Limb (tissue), 2 donors: ENCODE measurements around the gene SOX18.

Experiments
- DNase-seq, 2 donors: peaks; one replicate each; pipeline ENCODE4 v3.0.0-alpha.2; 2016; ENCODE audit errors: extremely low spot score in 2 of 2

SOX18 gene

DNA sequence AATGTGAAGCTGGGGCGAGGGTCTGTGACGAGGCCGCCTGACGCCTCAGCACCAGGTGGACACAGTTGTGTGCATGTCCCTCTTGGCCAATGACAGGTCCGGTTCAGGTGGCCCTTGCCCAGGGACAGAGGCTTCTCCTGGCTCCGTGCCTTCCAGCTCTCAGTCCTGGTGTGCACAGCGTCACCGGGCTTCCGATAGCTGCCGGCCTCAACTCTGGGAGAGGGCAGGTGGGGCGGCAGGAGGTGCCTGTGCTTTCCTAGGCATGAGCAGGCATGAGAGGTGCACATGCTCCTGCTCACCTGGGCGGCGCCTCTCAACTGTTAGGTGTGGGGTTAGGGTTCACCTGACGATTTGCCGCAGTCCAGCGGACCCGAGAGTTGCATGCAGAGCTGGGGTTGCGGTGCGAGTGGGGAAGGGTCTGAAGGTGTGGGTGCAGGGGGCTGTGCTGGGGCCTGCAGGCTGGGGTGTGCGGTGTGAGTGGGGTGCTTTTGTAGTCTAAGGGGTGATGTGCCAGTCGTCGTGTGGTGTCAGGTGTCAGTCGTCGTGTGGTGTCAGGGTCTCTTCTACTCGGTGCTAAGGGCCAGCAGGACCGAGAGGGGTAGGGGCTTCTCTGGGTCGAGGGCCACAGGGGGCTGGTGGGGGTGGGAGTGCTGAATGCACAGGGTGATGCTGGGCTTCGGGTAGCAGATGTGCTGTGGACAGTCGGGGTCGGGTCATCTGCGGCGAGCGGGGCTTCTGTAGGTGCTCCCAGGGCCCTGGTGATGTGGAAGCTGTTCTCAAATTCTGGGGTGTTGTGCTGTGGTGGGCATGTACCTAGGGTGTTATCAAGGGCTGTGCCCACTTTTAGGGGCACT, 3.8 kb upstream of the SOX18 start:
- no peak for DNase-seq

DNA sequence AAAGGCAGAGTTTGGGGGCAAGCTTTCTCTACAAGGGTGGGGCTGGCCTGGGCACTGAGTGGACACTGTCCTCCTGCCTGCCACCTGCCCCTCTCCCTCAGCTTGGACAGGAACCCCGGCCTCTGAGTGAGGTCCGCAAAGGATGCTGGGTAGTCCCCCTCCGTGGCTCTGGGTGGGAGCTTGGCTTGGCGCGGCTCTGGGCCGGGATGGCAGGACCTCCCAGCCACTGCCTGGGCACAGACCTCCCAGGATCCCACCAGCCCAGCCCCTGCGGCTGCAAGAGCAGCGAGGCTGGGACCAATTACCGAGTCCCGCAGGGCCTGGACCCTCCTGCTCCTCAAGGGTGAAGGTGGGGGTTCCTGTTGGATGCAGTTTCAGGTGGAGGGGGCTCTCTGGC, 2.9 kb upstream of the SOX18 start:
- no peak for DNase-seq

DNA sequence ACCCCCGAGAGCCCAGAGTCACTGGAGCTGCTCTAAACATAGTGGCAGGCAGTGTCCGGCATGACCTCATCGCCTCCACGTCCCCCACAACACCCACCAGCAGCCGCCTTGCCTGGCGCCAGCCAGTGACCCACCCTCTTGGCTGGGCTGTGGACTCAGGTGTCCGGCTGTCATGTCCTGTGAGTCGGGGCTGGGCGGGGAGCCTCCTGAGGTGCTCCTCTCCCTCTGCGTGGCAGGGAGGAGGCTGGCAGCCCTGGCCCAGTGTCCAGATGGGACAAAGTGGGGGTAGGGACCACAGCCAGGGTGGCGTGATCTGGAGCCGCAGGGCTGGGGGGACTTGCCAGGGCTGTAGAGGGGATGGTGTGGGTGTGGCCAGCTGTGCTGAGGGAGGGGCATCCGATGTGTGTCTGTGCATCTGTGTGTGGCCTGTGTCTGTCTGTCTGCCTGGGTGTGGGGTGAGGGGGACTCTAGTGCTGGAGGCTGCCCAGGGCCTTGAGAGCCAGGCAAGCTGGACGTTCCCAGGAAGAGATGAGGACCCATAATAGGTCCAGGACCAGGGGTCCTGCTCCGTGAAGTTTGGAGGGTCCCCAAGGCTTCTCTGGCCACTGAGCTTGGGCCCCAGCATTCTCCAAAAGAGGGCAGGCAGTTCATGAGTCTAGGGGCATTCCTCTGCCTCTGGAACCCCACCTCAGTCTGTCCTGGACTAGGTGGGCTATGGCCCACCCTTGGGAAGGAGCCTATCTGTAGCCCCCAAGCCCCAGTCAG, 2.3 kb upstream of the SOX18 start:
- DNase-seq = no peak

DNA sequence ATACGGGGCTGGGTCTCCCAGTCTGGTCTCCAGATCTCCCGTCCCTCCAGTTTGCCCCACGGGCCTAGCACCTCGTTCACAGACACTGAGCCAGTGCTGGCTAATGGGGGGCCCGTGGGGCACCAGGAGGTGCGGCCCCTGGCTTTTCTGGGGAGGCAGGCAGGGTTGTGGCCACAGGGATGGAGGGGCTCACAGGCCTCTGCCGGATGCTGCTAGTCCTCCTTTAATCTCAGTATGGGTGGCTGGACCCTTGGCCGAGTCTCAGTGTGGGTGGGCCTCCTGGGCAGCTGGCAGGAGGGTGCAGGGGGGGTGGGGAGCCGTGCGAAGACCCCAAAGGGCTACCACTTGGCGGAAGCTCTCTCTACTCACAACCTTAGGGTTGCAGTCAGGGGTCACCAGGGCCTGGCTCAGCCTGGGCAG, 1.6 kb upstream of the SOX18 start:
- no peak for DNase-seq

DNA sequence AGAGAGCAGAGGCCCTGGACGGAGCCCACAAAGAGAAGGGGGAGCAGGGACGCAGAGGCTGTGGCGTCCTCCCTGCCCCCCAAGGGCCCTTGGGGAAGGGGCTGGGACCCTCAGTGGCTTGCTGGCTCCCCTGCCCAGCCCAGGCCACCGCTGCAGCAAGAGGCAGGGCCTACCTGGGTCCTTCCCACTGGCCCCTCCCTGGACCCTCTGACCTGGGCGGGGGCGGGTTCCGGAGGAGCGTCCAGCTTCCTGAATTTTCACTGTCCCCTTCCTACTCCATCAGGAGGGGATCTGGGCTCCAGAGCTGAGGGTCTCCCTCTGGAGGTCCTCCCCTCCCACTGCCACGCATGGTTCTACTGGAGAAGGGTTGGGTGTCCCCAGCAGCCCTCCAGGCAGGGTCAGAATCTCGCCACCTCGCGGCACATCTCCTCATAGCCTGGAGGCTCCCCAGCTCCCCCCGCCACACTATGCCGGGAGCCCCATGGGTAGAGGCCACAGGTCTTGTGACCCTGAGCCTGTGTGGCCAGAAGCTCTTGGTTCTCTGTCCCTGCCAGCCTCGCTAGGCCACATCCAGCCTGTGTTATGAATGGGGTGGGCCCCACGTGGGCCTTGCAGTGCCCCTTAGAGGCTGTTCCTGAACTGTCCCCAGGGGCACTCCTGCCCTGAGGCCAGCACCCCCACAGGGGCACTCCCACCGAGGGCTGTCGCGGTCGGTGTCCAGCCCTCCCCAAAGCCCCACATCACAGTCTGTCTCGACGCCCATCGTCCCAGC, 1.0 kb upstream of the SOX18 start:
- DNase-seq = no peak

DNA sequence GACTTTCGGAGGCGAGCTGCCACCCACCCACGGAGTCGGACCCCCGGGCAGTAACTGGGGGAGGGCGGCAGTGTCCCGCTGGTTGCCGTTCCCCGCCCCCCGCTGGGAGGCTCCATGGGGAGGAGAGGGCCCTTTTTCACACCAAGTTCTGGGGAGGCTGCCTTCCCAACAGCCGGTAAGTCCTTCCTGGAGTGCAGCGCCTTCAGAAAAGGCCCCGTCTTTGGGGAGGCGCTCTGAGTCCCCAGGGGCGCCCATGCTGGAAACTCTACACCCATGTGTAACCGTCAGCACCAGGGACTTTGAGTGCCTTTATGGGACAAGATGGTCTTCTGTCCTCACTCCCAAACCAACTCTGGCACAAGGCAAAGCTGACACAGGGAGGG, 430 bp upstream of the SOX18 start:
- DNase-seq = peak in 1 of 2 donors; percentile 47

DNA sequence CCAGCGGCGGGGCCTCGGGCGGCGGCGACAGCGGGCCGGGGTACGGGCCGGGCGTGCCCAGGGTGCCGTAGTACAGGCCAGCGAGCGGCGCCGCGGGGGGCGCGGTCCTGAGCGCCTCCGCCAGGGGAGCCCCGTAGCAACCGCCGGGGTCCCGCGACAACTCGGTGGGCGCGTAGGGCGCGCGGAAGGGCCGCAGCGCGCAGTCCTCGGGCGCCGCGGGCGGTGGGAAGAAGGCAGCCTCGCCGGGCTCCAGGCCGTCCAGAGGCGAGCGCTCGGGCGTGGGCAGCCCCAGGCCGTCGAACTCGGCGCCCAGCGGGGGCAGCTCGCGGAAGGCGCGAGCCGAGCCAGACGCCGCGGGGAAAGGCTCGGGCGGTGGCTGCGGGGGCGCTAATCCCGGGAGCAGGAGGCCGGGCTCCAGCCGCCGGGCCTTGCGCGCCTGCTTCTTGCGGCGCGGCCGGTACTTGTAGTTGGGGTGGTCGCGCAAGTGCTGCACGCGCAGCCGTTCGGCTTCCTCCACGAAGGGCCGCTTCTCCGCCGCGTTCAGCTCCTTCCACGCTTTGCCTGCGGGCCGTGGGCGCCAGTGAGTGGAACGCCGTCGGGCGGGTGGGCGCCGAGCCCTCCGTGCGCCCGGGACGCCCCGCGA, 916 bp downstream of the SOX18 start:
- peak in 1 of 2 donors; percentile 53 for DNase-seq

DNA sequence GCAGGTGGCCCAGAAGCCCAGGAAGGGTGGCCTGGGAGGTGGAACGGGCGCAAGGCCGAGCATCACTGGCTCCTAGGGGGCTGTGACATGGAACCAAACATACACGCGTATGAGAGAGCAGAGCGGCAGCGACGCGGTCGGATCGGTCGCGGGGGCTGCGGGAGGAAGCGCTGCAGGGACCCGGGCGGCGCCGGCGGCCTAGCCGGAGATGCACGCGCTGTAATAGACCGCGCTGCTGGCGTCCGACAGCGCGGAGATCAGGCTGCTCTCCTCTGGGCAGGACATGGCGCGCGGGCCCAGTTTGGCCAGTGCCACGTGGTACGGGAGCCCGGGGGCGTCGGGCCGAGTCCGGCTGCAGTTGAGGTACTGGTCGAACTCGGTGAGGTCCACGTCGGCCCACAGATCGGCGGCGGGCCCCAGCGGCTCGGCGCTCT, 1.5 kb downstream of the SOX18 start:
- no peak for DNase-seq

DNA sequence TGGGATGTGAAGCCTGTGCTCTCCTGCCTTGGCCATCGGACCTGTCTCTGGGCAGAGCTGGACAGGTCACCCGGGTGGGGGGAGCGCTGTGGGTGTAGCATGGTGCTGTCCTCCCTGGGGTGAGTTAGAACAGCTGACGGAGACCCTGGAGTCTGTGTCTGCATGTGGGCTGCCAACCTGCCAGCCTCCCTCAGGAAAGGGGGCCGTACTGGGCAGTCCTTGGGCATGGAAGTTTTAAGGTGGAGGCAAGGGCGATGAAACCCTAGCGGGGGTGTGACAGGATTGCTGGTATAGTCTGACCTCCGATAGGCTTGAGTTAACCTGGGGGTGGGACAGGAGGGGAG, 2.4 kb downstream of the SOX18 start:
- no peak for DNase-seq

DNA sequence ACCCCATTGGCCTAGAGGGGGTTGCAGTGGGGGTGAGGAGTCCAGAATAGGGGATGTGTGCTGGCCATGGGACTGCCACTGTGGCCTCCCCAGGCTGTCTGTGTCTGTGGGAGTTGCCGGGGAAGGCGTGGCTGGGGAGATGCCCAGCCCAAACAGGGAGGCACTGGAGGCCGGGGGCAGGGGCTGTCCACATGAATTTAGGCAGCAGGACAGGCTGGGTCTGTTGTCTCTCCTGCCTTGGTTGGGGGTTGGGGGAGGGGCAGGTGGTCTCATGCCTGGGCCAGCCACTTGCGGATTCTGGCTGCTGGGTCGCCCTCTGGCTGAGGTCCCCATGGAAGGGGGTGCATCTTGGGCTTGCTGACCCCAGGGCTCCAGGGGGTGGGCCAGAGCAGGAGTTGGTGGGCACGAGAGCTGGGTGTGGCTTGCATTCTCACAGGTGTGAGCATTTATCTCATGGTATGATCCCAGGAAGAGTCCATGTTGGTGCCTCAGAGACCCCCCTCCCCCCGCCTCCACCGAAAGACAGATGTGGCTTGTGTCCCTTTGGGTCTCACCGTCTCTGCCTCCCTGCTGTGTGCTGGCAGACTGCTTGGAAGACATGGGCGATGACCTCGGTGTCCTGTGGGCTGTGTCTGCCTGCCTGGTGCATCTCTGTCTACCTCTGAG, 4.0 kb downstream of the SOX18 start:
- DNase-seq = no peak

DNA sequence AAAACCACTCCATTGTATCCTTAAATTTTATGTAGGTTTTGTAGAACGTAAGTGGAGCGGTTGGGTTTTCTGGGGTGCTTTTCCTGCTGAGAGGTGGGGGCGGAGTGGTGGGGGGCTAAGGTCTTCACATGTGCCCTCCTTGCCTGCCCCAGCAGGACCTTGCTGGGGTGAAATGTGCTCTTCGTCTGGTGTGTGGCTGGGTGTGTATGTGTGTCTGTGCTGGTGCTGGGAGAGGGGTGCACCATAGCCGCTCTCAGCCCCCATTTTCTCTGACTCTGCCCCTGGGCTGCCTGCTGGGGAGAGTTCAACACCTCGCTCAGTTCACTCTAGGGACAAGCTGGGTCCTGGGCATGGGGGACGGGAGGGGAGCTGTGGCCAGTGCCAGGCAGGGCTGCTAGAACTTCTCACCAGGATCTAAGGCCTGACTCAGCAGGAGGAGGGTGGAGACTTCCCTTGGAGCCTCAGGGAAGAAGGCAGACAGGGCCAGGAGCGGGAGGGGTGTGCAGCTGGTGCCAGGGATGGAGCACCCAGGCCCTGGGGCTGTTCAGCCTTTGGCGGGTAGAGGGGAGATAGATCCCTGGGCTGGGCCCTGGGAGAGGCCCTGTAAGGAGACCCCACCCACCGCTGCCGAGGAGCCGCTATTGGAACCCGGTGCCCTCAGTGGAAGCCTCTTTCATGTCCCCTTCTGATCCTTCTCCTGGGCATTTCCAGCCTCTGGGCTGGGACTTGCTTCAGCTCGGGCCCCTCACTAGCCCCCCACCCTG, 4.8 kb downstream of the SOX18 start:
- DNase-seq = no peak

DNA sequence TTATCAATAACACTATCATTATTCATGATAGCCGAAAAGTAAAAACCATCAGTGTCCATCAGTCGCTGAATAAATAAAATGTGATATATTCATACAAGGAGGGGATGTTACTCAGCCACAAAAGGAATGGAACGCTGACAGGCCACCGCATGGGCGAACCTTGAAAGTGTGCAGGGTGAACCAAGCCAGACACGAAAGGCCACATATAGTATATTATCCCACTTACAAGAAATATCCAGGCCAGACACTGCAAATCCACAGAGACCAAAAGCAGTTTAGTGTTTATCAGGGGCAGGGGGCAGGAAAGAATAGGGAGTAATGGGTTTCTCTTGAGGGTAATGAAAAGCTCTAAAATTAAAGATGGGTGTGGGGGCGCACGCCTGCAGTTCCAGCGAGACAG, 5.7 kb downstream of the SOX18 start:
- no peak for DNase-seq

DNA sequence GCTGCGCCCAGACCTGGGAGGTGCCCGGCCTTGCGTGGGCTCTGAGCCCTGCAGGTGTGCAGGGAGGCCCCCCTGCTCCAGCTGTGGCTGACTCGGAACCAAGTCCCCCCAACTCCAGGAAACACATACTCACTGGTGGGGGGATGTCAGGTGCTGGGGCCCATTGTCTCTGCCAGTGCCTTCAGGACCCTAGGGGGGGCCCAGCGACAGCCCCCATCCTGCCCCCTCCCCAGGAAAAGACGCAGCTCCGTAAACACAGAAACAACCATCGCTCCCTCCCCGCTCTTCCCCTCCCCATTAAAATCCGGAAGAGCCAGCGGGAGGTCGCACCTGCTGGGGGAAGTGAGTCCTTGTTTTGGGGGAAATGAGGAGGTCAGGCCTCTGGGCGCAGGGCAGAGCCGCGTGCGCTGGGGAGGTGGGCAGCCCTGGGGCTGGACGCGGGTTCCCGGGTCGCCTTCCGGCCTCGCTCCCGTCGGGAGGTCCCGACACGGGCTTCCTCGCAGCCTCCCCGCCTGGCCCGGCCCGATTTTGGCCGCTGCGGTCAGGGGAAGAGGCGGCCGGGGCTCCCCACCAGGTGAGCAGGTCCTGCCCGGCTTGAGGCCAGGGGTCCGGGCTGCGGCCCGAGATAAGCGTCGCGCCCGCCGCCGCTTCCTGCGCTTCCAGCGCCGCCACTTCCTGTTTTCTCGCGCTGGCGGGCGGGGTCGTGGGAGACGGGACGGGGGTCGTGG, 7.2 kb downstream of the SOX18 start:
- DNase-seq = no peak

DNA sequence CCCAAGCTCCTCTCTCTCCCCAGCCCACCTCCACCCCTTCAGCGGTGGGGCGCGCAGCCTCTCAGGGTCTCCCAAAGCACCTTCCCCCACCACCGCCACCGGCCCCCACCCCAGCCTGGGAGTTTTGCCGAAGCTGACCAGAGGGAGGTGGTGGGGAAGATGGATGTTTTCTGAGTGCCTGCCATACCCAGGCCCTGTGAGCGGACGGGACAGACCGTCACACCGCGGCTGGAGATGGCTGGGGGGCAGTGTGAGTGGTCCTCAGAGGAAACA, 7.7 kb downstream of the SOX18 start:
- no peak for DNase-seq

DNA sequence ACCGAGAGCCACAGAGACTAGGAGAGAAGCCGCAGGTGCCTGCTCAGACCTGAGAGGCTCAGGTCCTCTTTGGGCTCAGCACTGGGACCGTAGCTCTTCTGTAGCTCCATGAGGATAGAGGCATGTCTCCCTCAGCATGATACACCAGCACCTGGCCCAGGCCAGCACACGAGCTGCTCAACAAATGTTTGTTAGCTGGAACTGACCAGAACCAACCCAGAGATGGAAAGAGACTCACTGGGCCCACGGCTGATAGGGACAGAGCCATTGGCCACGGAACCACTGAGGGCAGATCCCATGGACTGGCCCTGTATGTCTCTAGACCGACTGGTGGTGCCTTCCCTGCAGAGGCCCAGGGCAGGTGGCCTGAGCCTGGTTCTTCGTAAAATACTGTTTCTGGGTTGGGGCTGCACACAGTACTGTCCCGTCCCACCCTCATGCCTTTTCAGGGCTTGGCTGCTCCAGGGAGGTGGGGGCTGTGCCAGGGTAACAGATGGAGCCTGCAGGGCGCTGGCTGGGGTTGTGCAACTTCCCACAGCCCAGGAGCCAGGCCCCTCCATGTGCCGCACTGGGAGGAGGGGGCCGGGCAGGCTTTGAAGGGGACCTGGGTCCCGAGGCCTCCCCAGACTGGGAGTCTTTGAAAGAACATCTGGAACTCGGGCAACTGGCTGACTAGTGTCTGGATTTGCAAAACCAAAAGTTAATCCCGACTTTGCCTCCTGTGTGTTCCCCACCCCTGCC, 8.2 kb downstream of the SOX18 start:
- DNase-seq = no peak

DNA sequence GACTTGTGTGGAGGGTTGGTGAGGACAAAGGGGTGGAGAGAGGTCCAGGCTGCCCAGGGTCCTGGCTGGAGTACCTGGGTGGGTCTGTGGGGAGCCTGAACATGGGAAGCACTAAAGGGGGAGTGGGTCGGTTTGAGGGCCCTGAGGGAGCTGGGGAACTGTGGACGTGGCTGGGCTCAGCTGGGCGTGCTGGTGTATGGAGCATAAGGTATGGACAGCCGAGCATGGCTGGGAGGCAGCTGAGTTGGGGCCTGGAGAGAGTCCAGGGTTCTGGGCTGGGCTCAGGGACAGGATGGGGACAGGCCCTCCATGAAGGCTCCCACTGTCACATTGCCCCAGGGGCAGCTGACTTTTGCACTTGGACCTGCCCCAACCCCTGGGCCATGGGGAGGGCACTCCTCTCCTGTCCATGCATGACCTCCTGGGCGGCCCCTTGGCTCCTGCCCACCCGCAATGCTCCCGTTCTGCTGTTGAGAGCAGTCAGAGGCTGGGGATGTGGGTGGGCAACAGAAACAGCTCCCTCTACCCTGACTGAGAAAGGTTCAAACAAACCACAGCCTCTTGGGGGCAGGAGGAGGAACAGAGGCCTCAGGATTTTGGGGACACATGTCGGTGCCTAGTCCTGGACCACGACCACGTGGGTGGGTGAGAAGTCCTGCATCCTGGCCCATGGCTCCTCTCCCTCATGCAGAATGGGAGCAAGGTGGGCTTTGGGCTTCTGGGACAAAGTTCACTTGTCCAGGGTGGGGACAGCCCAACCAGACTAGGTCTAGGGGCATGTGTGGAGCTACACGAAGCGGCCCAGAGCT, 9.0 kb downstream of the SOX18 start:
- DNase-seq = no peak

DNA sequence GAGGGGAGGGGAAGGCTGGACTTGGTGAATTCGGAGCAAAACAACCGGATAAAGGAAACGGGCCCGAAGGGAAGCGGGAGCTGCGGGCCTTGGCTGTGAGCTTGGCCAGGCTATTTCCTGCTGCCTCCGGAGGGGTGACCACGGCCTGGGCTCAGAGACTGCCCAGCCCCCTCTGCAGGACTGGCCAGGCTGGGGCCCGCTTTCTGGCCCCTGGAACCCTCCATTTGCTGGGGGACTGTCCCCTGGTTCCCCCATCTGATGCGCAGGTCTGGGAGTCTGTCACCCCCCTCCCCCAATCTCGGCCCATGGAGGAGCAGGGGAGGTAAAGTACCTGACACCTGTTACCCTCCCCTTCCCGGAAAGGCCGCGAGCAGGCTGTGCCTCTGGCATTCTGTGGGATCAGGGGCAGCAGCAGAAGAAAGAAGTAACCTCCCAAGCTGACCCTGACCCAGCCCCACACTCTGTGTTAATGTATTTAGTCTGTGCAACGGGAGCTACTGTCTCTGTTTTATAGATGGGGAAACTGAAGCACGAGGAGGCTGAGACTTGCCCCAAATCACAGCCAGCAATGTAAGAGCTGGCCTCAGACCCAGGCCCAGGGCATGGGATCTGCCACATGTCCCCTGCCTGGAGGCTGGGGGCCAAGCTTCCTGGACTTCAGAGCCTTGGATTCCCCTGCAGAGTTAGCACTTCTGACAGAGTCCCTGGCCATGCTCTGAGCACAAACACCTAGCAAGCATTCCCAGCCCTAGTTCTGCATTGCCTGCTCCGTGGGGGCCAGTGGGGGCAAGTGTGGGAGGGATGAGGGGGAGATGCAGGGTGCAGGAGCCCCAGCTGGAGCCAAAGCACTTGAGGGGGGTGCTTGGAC, 9.9 kb downstream of the SOX18 start:
- no peak for DNase-seq
